ENCODE results near the gene ME1. TPM values are rescaled to one million over a fixed set of nuclear protein-coding genes. Genes with fewer than 3 reads are reported as not detected.
A peak's percentile ranks its signal among the peaks of the same experiment; 100 is the strongest.

Gene ME1
- total RNA-seq, 1 donor from 2014 or later: 2.6 TPM

GRCh38 chr6:83333500-83333899 is 97.4 kb downstream of the ME1 start:
- Histone ChIP-seq H3K4me3 (ENCODE audit: low read length in 3 of 3) (peak overlapping the region in 1 of 3 donors; percentile 14), H3K36me3 (ENCODE audit: control insufficient read depth in 3 of 3, insufficient read depth in 3 of 3, low read length in 3 of 3) (no peaks in the 10 kb centered on the region), H3K9me3 (ENCODE audit: control insufficient read depth in 3 of 3, low read length in 3 of 3) (no peaks in the 10 kb centered on the region), H3K9ac (ENCODE audit: low read depth in 1 of 3, low read length in 3 of 3) (peak overlapping the region in 1 of 3 donors; percentile 33), H3K27me3 (ENCODE audit: control insufficient read depth in 3 of 3, insufficient read depth in 3 of 3, low read length in 3 of 3) (no peaks in the 10 kb centered on the region), H3K4me1 (ENCODE audit: control insufficient read depth in 3 of 3, insufficient read depth in 3 of 3, low read length in 3 of 3) (no peaks in the 10 kb centered on the region), H3K27ac (ENCODE audit: low read depth, low read length) (peak overlapping the region; percentile 5)

GRCh38 chr6:83314693-83315092 is 116.2 kb downstream of the ME1 start:
- H3K9me3 ChIP-seq (ENCODE audit: control insufficient read depth in 3 of 3, low read length in 3 of 3): no peaks in the 10 kb centered on the region
- peaks cover 0 to 3% (median 0%) of the 10 kb centered on the region in 3 donors for H3K36me3 ChIP-seq (ENCODE audit: control insufficient read depth in 3 of 3, insufficient read depth in 3 of 3, low read length in 3 of 3)
- H3K4me1 ChIP-seq (ENCODE audit: control insufficient read depth in 3 of 3, insufficient read depth in 3 of 3, low read length in 3 of 3): no peaks in the 10 kb centered on the region
- no peak overlapping the region for H3K9ac ChIP-seq (ENCODE audit: low read depth in 1 of 3, low read length in 3 of 3)
- H3K4me3 ChIP-seq (ENCODE audit: low read length in 3 of 3): no peak overlapping the region
- no peaks in the 10 kb centered on the region for H3K27me3 ChIP-seq (ENCODE audit: control insufficient read depth in 3 of 3, insufficient read depth in 3 of 3, low read length in 3 of 3)
- H3K27ac ChIP-seq (ENCODE audit: low read depth, low read length): no peak overlapping the region

GRCh38 chr6:83313882-83314281 is 117.0 kb downstream of the ME1 start:
- H3K4me3 ChIP-seq (ENCODE audit: low read length in 3 of 3): no peak overlapping the region
- peaks cover 0 to 3% (median 0%) of the 10 kb centered on the region in 3 donors for H3K36me3 ChIP-seq (ENCODE audit: control insufficient read depth in 3 of 3, insufficient read depth in 3 of 3, low read length in 3 of 3)
- H3K9ac ChIP-seq (ENCODE audit: low read depth in 1 of 3, low read length in 3 of 3): no peak overlapping the region
- no peak overlapping the region for H3K27ac ChIP-seq (ENCODE audit: low read depth, low read length)
- H3K9me3 ChIP-seq (ENCODE audit: control insufficient read depth in 3 of 3, low read length in 3 of 3): no peaks in the 10 kb centered on the region
- H3K4me1 ChIP-seq (ENCODE audit: control insufficient read depth in 3 of 3, insufficient read depth in 3 of 3, low read length in 3 of 3): no peaks in the 10 kb centered on the region
- H3K27me3 ChIP-seq (ENCODE audit: control insufficient read depth in 3 of 3, insufficient read depth in 3 of 3, low read length in 3 of 3): no peaks in the 10 kb centered on the region

- Histone ChIP-seq H3K27me3 (ENCODE audit: control insufficient read depth in 3 of 3, insufficient read depth in 3 of 3, low read length in 3 of 3) (no peaks in the 10 kb centered on the region), H3K4me1 (ENCODE audit: control insufficient read depth in 3 of 3, insufficient read depth in 3 of 3, low read length in 3 of 3) (no peaks in the 10 kb centered on the region), H3K27ac (ENCODE audit: low read depth, low read length) (no peak overlapping the region), H3K4me3 (ENCODE audit: low read length in 3 of 3) (no peak overlapping the region), H3K36me3 (ENCODE audit: control insufficient read depth in 3 of 3, insufficient read depth in 3 of 3, low read length in 3 of 3) (peaks cover 0 to 3% (median 0%) of the 10 kb centered on the region in 3 donors), H3K9me3 (ENCODE audit: control insufficient read depth in 3 of 3, low read length in 3 of 3) (no peaks in the 10 kb centered on the region), H3K9ac (ENCODE audit: low read depth in 1 of 3, low read length in 3 of 3) (no peak overlapping the region)
These were observed 119.6 kb downstream of the ME1 start for GRCh38 chr6:83311231-83311630.

GRCh38 chr6:83310046-83310445 is 120.8 kb downstream of the ME1 start:
- Histone ChIP-seq H3K9me3 (ENCODE audit: control insufficient read depth in 3 of 3, low read length in 3 of 3) (no peaks in the 10 kb centered on the region), H3K9ac (ENCODE audit: low read depth in 1 of 3, low read length in 3 of 3) (no peak overlapping the region), H3K36me3 (ENCODE audit: control insufficient read depth in 3 of 3, insufficient read depth in 3 of 3, low read length in 3 of 3) (peaks cover 0 to 3% (median 0%) of the 10 kb centered on the region in 3 donors), H3K4me3 (ENCODE audit: low read length in 3 of 3) (no peak overlapping the region), H3K4me1 (ENCODE audit: control insufficient read depth in 3 of 3, insufficient read depth in 3 of 3, low read length in 3 of 3) (no peaks in the 10 kb centered on the region), H3K27ac (ENCODE audit: low read depth, low read length) (no peak overlapping the region), H3K27me3 (ENCODE audit: control insufficient read depth in 3 of 3, insufficient read depth in 3 of 3, low read length in 3 of 3) (no peaks in the 10 kb centered on the region)

GRCh38 chr6:83309344-83309743 is 121.5 kb downstream of the ME1 start:
- no peak overlapping the region for H3K27ac ChIP-seq (ENCODE audit: low read depth, low read length)
- no peak overlapping the region for H3K9ac ChIP-seq (ENCODE audit: low read depth in 1 of 3, low read length in 3 of 3)
- H3K4me1 ChIP-seq (ENCODE audit: control insufficient read depth in 3 of 3, insufficient read depth in 3 of 3, low read length in 3 of 3): no peaks in the 10 kb centered on the region
- peaks cover 0 to 3% (median 0%) of the 10 kb centered on the region in 3 donors for H3K36me3 ChIP-seq (ENCODE audit: control insufficient read depth in 3 of 3, insufficient read depth in 3 of 3, low read length in 3 of 3)
- no peak overlapping the region for H3K4me3 ChIP-seq (ENCODE audit: low read length in 3 of 3)
- no peaks in the 10 kb centered on the region for H3K9me3 ChIP-seq (ENCODE audit: control insufficient read depth in 3 of 3, low read length in 3 of 3)
- H3K27me3 ChIP-seq (ENCODE audit: control insufficient read depth in 3 of 3, insufficient read depth in 3 of 3, low read length in 3 of 3): no peaks in the 10 kb centered on the region

GRCh38 chr6:83308833-83309232 is 122.0 kb downstream of the ME1 start:
- no peak overlapping the region for H3K27ac ChIP-seq (ENCODE audit: low read depth, low read length)
- H3K4me1 ChIP-seq (ENCODE audit: control insufficient read depth in 3 of 3, insufficient read depth in 3 of 3, low read length in 3 of 3): no peaks in the 10 kb centered on the region
- H3K36me3 ChIP-seq (ENCODE audit: control insufficient read depth in 3 of 3, insufficient read depth in 3 of 3, low read length in 3 of 3): peaks cover 0 to 3% (median 0%) of the 10 kb centered on the region in 3 donors
- H3K27me3 ChIP-seq (ENCODE audit: control insufficient read depth in 3 of 3, insufficient read depth in 3 of 3, low read length in 3 of 3): no peaks in the 10 kb centered on the region
- H3K9me3 ChIP-seq (ENCODE audit: control insufficient read depth in 3 of 3, low read length in 3 of 3): no peaks in the 10 kb centered on the region
- no peak overlapping the region for H3K9ac ChIP-seq (ENCODE audit: low read depth in 1 of 3, low read length in 3 of 3)
- no peak overlapping the region for H3K4me3 ChIP-seq (ENCODE audit: low read length in 3 of 3)

GRCh38 chr6:83307849-83308248 is 123.0 kb downstream of the ME1 start:
- H3K4me1 ChIP-seq (ENCODE audit: control insufficient read depth in 3 of 3, insufficient read depth in 3 of 3, low read length in 3 of 3): no peaks in the 10 kb centered on the region
- peaks cover 0 to 3% (median 0%) of the 10 kb centered on the region in 3 donors for H3K36me3 ChIP-seq (ENCODE audit: control insufficient read depth in 3 of 3, insufficient read depth in 3 of 3, low read length in 3 of 3)
- no peak overlapping the region for H3K4me3 ChIP-seq (ENCODE audit: low read length in 3 of 3)
- H3K27ac ChIP-seq (ENCODE audit: low read depth, low read length): no peak overlapping the region
- H3K9me3 ChIP-seq (ENCODE audit: control insufficient read depth in 3 of 3, low read length in 3 of 3): no peaks in the 10 kb centered on the region
- no peak overlapping the region for H3K9ac ChIP-seq (ENCODE audit: low read depth in 1 of 3, low read length in 3 of 3)
- no peaks in the 10 kb centered on the region for H3K27me3 ChIP-seq (ENCODE audit: control insufficient read depth in 3 of 3, insufficient read depth in 3 of 3, low read length in 3 of 3)

GRCh38 chr6:83303426-83303825 is 127.4 kb downstream of the ME1 start:
- no peak overlapping the region for H3K9ac ChIP-seq (ENCODE audit: low read depth in 1 of 3, low read length in 3 of 3)
- no peaks in the 10 kb centered on the region for H3K27me3 ChIP-seq (ENCODE audit: control insufficient read depth in 3 of 3, insufficient read depth in 3 of 3, low read length in 3 of 3)
- H3K9me3 ChIP-seq (ENCODE audit: control insufficient read depth in 3 of 3, low read length in 3 of 3): no peaks in the 10 kb centered on the region
- no peaks in the 10 kb centered on the region for H3K4me1 ChIP-seq (ENCODE audit: control insufficient read depth in 3 of 3, insufficient read depth in 3 of 3, low read length in 3 of 3)
- H3K27ac ChIP-seq (ENCODE audit: low read depth, low read length): no peak overlapping the region
- H3K4me3 ChIP-seq (ENCODE audit: low read length in 3 of 3): no peak overlapping the region
- no peaks in the 10 kb centered on the region for H3K36me3 ChIP-seq (ENCODE audit: control insufficient read depth in 3 of 3, insufficient read depth in 3 of 3, low read length in 3 of 3)

GRCh38 chr6:83294676-83295075 is 136.2 kb downstream of the ME1 start:
- no peaks in the 10 kb centered on the region for H3K27me3 ChIP-seq (ENCODE audit: control insufficient read depth in 3 of 3, insufficient read depth in 3 of 3, low read length in 3 of 3)
- H3K9ac ChIP-seq (ENCODE audit: low read depth in 1 of 3, low read length in 3 of 3): no peak overlapping the region
- no peak overlapping the region for H3K27ac ChIP-seq (ENCODE audit: low read depth, low read length)
- no peak overlapping the region for H3K4me3 ChIP-seq (ENCODE audit: low read length in 3 of 3)
- H3K9me3 ChIP-seq (ENCODE audit: control insufficient read depth in 3 of 3, low read length in 3 of 3): no peaks in the 10 kb centered on the region
- no peaks in the 10 kb centered on the region for H3K36me3 ChIP-seq (ENCODE audit: control insufficient read depth in 3 of 3, insufficient read depth in 3 of 3, low read length in 3 of 3)
- H3K4me1 ChIP-seq (ENCODE audit: control insufficient read depth in 3 of 3, insufficient read depth in 3 of 3, low read length in 3 of 3): no peaks in the 10 kb centered on the region
